8988T (cell line): ENCODE data around the gene TRAF5.

Experiments
- DNase-seq: peaks from one replicate; pipeline ENCODE4 v3.0.0; 2011

TRAF5 gene

GRCh38 chr1:211328084-211328694 is 1.6 kb downstream of the TRAF5 start:
- no peak for DNase-seq

- no peak for DNase-seq
These were observed 2.3 kb downstream of the TRAF5 start for GRCh38 chr1:211328866-211329475.

GRCh38 chr1:211329764-211330201 is 3.1 kb downstream of the TRAF5 start:
- no peak for DNase-seq

GRCh38 chr1:211330282-211330936 is 3.8 kb downstream of the TRAF5 start:
- DNase-seq, result no peak

GRCh38 chr1:211331011-211331709 is 4.5 kb downstream of the TRAF5 start:
- no peak for DNase-seq

GRCh38 chr1:211332036-211332616 is 5.5 kb downstream of the TRAF5 start:
- DNase-seq, result no peak

- DNase-seq, result no peak
These were observed 6.2 kb downstream of the TRAF5 start for GRCh38 chr1:211332830-211333229.

GRCh38 chr1:211333906-211334305 is 7.3 kb downstream of the TRAF5 start:
- DNase-seq, result no peak

- no peak for DNase-seq
These were observed 8.4 kb downstream of the TRAF5 start for GRCh38 chr1:211334986-211335385.

GRCh38 chr1:211335522-211336157 is 9.0 kb downstream of the TRAF5 start:
- no peak for DNase-seq

GRCh38 chr1:211336161-211336560 is 9.5 kb downstream of the TRAF5 start:
- DNase-seq, result no peak

- DNase-seq, result no peak
These were observed 10.1 kb downstream of the TRAF5 start for GRCh38 chr1:211336775-211337174.

GRCh38 chr1:211337430-211338223 is 11.0 kb downstream of the TRAF5 start:
- DNase-seq, result no peak

GRCh38 chr1:211338224-211338620 is 11.6 kb downstream of the TRAF5 start:
- DNase-seq, result no peak

GRCh38 chr1:211339631-211340041 is 13.0 kb downstream of the TRAF5 start:
- DNase-seq, result no peak

- no peak for DNase-seq
These were observed 14.2 kb downstream of the TRAF5 start for GRCh38 chr1:211340622-211341507.

GRCh38 chr1:211341999-211342398 is 15.4 kb downstream of the TRAF5 start:
- no peak for DNase-seq

GRCh38 chr1:211343607-211344006 is 17.0 kb downstream of the TRAF5 start:
- DNase-seq, result no peak

- DNase-seq, result no peak
These were observed 17.6 kb downstream of the TRAF5 start for GRCh38 chr1:211344152-211344618.

- DNase-seq, result no peak
These were observed 19.1 kb downstream of the TRAF5 start for GRCh38 chr1:211345719-211346118.
